IPS-NIHi7 (cell line): ENCODE measurements around the gene MRPL28.
"Not testable (repeated sequence)": the region's sequence is repeated elsewhere in the genome, so short reads cannot be mapped to it uniquely, and the experiment has no call there.

Experiments used
- DNase-seq: peaks from one replicate; pipeline ENCODE4 v3.0.0; 2012; ENCODE audit warnings: mixed read lengths; ENCODE audit errors: extremely low spot score

MRPL28 gene

DNA sequence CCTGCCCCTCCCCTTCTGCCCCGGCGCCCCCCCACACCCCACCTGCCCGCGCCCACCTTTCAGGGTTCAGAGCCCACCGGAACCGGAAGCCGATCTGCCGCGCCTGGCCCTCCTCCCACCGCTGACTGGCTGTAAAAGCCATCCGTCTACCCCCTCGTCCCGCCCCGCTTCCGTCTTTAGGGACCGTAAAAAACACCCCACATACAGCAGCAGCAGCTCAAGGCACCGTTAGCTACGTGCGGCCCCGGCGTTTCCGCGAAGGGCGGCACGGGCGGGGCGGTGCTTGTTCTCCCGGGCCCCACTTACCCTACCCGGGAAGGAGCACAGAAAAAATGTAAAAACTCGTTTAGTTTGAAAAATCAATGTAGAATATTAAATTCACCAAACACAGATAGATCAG lies at the start of gene MRPL28:
Gene MRPL28 (minus strand): TSS at position 96 of the 400 bp plus-strand sequence. CDS start 320 bp downstream, outside the sequence.
- peak; percentile 93 for DNase-seq

DNA sequence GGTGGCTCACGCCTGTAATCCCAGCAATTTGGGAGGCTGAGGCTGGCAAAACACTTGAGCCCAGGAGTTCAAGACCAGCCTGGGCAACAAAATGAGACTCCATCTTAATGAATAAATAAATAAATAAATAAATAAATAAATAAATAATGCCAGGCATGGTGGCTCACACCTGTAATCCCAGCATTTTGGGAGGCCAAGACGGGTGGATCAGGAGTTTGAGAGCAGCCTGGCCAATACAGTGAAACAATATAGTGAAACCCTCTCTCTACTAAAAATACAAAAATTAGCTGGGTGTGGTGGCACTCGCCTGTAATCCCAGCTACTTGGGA lies 44.8 kb upstream of the MRPL28 start:
- not testable (repeated sequence) for DNase-seq

GRCh38 chr16:414395-415169 lies 44.2 kb upstream of the MRPL28 start:
- no peak for DNase-seq

- DNase-seq = no peak
These were observed 41.4 kb upstream of the MRPL28 start for GRCh38 chr16:411576-412265.

- peak; percentile 5 for DNase-seq
These were observed 40.3 kb upstream of the MRPL28 start for GRCh38 chr16:410516-411178.

DNA sequence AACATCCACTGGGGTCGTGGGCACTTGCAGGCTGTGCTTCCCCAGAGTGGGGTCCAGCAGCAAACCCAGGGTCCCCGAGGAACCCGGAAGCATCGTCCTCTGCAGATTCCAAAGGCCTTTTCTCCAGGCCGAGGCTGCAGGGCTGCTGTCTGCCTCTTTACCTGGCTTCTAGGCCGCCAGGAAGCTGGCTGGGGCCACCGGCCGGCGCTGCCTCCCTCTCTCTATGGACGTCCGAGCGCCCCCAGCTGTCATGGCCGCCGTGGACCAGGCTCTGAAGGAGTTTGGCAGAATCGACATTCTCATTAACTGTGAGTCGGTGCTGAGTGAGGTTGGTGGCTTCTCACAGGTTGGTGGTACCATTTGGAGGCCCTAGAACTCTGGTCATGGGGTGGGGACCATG lies 36.9 kb upstream of the MRPL28 start:
- DNase-seq = peak; percentile 11

DNA sequence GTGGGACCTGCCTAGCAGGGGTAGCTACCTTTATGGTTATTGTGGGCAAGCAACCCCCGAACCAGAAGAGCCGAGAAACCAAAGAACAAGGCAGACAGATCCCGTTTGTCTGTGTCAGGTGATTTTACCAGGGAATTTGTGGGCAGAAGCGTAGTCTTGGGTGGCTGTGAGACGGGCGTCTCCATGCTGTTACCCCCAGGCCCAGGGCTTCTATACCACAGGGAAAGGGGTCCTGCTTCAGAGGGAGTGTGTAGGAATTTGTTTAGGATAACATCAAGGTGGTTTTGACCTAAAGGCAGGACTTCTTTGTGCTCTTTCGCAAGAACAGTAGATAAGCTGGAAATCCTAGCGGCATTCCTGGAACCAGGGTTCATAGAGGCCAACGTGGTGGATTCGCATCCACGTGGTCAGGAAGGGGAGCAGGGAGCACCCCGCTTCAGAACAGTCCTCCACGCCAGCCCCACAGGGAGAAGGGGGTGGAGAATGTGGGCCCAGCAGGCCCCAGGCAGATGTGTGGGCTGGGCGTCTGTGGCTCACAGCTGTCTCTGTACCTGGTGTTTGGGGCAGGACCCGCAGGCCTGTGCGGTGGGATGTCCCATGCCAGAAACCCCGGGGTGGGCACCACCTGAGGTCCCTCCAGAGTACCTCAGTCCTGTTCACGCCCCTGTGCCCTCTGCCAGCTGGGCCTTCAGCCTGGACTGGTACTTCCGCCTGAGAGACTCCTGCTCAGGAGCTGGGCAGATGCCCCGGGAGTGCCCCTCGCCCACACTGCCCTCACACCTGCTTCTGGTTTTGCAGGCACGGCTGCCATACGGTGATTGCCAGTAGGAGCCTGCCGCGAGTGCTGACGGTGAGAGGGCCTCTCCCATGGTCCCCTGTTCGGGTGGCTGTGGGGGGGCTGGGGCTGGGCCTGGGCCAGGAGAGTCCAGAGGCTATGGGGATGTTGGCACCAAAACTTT lies 35.5 kb upstream of the MRPL28 start:
- DNase-seq = peak; percentile 6

DNA sequence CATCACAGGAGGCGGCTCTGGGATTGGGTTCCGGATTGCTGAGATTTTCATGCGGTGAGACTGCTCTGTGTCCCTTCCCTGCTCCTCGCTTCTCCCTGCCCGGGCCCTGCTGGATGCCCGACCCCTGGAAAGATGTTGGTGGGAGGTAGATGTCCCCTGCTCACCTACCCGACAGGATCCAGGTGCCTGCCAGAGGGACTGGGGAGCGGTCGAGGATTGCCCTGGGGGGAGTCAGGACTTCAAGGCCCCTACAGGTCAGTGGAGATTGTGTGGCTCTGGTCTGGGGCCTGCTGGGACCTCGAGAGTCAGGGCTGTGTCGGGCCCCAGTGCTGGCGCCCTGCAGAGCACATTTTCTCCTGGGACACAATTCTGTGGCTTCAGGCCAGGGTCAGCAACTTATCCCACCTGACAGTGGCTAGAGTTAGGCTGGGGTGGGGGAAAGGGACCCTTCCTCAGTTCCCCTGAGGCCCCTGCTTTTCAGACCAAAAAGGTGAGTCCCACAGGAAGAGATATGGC lies 34.7 kb upstream of the MRPL28 start:
- peak; percentile 6 for DNase-seq

DNA sequence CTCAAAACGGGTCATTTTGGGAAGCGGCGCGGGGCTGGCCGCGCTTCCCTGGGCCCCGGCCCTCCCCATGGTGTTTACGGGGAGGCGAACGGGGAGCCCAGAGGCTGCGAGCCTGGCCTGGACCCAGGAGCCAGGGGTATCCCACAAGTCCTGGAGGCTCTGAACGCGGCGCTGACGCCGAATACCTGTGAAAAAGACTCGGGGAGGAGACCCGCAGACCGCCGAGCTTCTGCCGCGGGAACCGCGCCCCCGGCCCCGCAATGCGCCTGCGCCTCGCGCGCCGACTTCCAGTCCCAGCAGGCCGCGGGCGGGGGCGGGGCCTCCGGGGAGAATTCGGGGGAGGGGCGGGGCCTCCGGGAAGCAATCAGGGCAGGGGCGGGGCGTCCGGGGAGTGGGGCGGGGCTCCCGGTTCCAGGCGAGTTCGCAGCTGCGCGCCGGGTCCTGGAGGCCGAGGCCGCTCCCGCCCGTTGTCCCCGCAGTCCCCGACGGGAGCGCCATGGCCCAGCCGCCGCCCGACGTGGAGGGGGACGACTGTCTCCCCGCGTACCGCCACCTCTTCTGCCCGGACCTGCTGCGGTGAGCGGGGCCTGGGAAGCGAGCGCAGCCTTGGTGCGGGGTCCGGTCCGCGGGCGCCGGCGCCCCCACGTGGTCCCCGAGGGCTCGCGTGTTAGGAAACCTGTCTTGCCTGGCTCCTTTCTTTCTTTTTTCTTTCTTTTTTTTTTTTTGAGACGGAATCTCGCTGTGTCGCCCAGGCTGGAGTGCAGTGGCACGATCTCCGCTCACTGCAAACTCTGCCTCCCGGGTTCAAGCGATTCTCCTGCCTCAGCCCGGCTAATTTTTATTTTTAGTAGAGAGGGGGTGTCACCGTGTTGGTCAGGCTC lies 31.4 kb upstream of the MRPL28 start, which contains the start of gene DECR2:
Gene DECR2 (plus strand): TSS at position 418 of the 881 bp plus-strand sequence. CDS start 79 bp downstream, at position 497.
- DNase-seq = peak; percentile 94

- DNase-seq = no peak
These were observed 29.8 kb upstream of the MRPL28 start for GRCh38 chr16:400061-400591.

DNA sequence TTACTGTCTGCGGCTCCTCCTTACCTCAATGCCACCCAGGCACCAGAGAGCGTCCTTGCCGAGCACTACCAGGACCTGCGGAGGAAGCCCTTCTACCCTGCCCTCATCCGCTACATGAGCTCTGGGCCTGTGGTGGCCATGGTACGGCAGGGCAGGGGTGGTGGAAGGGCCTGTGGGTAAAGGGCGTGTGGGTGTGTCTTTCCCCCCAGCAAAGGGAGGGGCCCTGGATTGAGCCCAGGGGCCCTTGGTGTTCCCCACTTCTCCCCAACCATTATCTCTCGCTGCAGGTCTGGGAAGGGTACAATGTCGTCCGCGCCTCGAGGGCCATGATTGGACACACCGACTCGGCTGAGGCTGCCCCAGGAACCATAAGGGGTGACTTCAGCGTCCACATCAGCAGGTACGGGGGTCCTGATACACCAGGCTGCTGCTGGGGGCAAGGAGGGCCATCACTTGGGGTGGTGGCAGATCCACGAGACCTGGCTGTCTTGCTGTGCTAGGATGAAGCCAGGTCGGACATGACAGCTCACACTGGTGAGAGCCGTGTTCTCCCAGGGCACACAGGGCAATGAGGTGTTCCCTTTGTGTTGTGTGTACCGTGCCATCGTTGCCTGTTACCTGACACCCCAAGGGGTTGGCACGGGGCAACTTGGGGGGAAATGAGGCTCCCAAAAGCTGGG lies 29.1 kb upstream of the MRPL28 start:
- no peak for DNase-seq

- DNase-seq = no peak
These were observed 28.4 kb upstream of the MRPL28 start for GRCh38 chr16:398561-399339.

DNA sequence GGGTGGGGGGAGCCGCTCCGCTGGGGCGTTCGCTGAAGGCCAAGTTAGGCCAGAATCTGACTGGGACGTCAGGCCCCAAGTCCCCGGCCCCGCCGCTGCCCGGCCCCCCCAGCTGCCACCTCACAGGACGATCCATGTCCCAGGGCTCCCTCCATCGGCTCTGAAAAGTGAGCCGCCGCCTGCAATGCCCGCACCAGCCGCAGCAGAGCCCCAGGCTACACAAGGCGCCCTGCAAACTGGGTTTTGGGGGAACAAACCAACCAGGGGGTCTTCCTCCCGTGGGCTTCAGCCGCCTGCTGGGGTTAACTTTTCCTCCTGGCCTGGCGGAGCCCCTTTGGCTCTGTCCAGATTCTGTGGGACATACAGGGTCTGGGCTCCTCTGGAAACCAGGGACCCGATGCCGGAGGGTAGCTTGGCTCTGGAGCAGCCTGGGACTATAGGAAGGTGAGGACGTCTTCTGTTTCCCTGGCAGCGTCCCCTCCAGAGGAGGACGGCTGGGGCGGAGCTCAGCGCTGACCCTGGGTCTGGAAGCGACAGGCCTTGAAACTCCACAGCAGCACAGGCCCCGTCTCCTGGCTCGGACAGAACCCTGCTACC lies 27.5 kb upstream of the MRPL28 start:
- DNase-seq = peak; percentile 75

DNA sequence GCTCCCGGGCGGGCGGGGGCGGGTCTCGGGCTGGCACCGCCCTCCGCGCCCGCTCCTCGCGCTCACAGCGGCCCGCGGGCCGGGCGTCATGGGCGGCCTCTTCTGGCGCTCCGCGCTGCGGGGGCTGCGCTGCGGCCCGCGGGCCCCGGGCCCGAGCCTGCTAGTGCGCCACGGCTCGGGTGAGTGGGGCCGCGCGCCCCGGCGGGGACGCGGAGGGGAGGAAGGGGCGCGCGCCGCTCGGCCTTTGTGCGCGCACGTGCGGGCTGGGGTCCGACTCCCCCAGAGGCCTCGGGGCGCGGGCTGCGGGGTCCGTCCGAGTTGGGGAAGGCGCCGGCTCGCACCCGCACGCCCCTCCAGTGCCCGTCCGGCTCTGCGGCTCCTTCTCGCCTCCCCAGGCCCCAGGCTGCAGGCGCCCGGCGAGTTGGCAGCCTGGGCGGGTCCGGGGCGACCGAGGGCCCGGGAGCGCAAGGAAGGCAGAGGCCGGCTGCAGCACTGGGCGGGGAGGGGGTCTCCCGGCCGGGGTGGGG lies 26.9 kb upstream of the MRPL28 start, which contains the start of gene NME4:
Gene NME4 (plus strand): TSS at position 65 of the 527 bp plus-strand sequence. CDS start 24 bp downstream, at position 89.
- peak; percentile 64 for DNase-seq

DNA sequence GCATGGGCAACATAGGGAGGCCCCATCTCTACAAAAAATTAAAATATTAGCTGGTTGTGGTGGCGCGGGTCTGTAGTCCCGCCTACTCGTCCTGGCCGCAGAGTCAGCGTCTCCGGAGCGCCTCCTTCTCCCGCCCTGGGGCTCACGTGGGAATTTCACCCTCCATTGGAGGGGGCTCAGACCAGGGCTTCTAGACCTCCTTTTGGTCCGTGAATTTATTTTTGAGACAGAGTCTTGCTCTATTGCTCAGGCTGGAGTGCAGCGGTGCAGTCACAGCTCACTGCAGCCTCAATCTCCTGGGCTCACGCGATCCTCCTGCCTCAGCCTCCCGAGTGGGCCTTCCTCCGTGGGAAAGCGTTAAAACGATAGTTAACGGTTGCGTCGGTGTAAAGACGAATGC lies 26.3 kb upstream of the MRPL28 start:
- DNase-seq = no peak

DNA sequence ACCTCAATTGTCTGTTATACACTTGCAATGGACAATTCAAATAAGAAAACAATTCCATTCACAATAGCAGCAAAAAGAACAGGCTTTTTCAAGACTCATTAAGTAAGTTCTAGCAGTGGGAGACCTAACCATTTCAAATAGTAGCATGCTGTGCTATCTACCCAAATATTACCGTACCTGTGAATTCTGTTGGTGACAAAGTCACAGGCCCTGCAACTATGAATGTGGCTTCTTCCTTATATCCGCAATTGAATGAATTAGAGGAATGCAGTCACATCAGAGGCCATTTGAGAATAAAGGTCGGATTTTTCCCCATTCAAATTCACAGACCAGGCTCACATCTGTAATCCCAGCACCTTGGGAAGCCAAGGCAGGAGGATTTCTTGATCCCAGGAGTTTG lies 25.9 kb upstream of the MRPL28 start:
- no peak for DNase-seq

DNA sequence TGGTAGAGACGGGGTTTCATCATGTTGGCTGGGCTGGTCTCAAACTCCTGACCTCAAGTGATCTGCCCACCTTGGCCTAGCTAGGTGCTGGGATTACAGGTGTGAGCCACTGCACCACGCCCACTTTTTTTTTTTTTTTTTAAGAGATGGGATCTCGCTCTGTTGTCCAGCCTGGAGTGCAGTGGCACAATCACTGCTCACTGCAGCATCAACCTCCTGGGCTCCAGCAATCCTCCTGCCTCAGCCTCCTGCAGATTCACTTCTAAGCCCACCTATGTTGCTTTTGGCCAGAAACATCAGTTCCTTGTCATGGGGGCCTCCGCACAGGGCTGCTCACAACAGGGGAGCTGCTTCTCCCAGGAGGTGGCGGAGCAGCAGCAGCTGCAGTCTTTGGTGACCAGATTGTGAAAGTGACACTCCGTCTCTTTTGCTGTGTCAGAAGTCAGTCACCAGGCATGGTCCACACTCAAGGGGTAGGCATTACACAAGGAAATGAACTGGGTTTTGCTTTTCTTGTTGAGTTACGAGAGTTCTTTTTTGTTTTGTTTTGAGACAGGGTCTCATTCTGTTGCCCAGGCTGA lies 22.2 kb upstream of the MRPL28 start:
- DNase-seq = no peak
